ENCODE data around the gene USB1. TPM values are rescaled to one million over a fixed set of nuclear protein-coding genes. Genes with fewer than 3 reads are reported as not detected.

The USB1 gene
- total and polyA plus RNA-seq, 2 experiments from 2014 or later, result 79.6 to 118 TPM

- TF ChIP-seq CTCF (conservative IDR thresholded peaks at IDR 0.05; ENCODE audit: low read depth in 2 of 2) (no peak), ZNF331 (CRISPR knock-in tag; IDR thresholded peaks at IDR 0.05; ENCODE audit: low read depth) (no peak)
These were observed 2.2 kb upstream of the USB1 start (continued) for GRCh38 chr16:57998992-57999365.

- H3K4me2 ChIP-seq, result peak overlapping the region; percentile 88
- no peaks in the 10 kb centered on the region for H3K27me3 ChIP-seq (ENCODE audit: insufficient read depth)
- H3K79me2 ChIP-seq (replicated peaks; ENCODE audit: insufficient read depth), result 0 out of 2 replicates have a peak, but pooled peaks cover 6% of the 10 kb centered on the region
- H3K9me3 Mint-ChIP-seq, result no peaks in the 10 kb centered on the region; the same call in 2 of the 3 replicates
- no peak overlapping the region for H3K27ac ChIP-seq (ENCODE audit: low read depth)
- H3K4me3 Mint-ChIP-seq, result peak overlapping the region; percentile 64
- H3F3A ChIP-seq (replicated peaks; ENCODE audit: low read depth), result peaks cover 7% of the 10 kb centered on the region
- H3K36me3 Mint-ChIP-seq (ENCODE audit: low read depth), result peaks cover 29% of the 10 kb centered on the region
- H3K4me3 ChIP-seq, result peak overlapping the region; percentile 95
- DNase-seq (ENCODE audit: low spot score), result no peak
- peaks cover 12% of the 10 kb centered on the region for H3K27me3 Mint-ChIP-seq (ENCODE audit: insufficient read depth, low read depth, poor library complexity)
- peaks cover 8% of the 10 kb centered on the region for H3K4me1 ChIP-seq (ENCODE audit: insufficient read depth)
- no peak overlapping the region for H3K27ac Mint-ChIP-seq
- ATAC-seq, result no peak
- H2AFZ ChIP-seq, result no peak overlapping the region
- H3K9me2 ChIP-seq (ENCODE audit: insufficient read depth), result no peaks in the 10 kb centered on the region
- peaks cover 24% of the 10 kb centered on the region for H3K4me1 Mint-ChIP-seq
- peaks cover 3% of the 10 kb centered on the region; the same call in 1 of the 2 replicates for H4K20me1 ChIP-seq (replicated peaks; ENCODE audit: insufficient read depth)
- TF ChIP-seq STAT1 (IDR thresholded peaks at IDR 0.05; ENCODE audit: unreplicated experiment), result no peak
- TF ChIP-seq ZNF114 (CRISPR knock-in tag; IDR thresholded peaks at IDR 0.05), result no peak
- no peak for TF ChIP-seq POLR2AphosphoS5 (IDR thresholded peaks at IDR 0.05; ENCODE audit: low read depth)
- no peak for TF ChIP-seq ETS1 (IDR thresholded peaks at IDR 0.05)
- TF ChIP-seq EZH2 (IDR thresholded peaks at IDR 0.05; ENCODE audit: low read depth, unreplicated experiment), result no peak
- TF ChIP-seq CTCF (conservative IDR thresholded peaks at IDR 0.05; ENCODE audit: low read depth in 2 of 2), result peak in 1 of 2 experiments; percentile 21; a peak in 1 of 4 replicates
- peaks cover 1% of the 10 kb centered on the region for H3K36me3 ChIP-seq (ENCODE audit: insufficient read depth)
These were observed 1.7 kb upstream of the USB1 start for GRCh38 chr16:57999366-57999970.

Data from GM23338 (cell line).